ENCODE results near the gene DSTYK. TPM values are rescaled to one million over a fixed set of nuclear protein-coding genes. Genes with fewer than 3 reads are reported as not detected.

DSTYK gene
- total RNA-seq, 1 experiment from 2014 or later, result 11.3 TPM

DNA sequence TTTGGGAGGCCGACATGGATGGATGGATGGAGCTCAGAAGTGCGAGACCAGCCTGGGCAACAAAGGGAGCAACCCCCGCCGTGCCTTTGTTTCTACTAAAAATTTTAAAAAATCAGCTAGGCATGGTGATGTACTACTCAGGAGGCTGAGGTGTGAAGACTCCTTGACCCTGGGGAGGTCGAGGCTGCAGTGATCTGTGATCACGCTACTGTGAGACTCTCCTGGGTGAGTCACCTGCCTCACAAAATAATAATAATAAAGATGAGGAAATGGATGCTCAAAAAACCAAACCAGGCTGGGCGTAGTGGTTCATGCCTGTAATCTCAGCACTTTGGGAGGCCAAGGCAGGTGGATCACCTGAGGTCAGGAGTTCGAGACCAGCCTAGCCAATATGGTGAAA lies 19.2 kb downstream of the DSTYK start:
- POLR2A ChIA-PET, result no interaction called here
- no peak overlapping the region for H3K4me3 ChIP-seq (ENCODE audit: low read depth in 2 of 2, low read length in 2 of 2)
- H3K9me3 ChIP-seq (ENCODE audit: control insufficient read depth, insufficient read depth, low read depth, low read length), result no peaks in the 10 kb centered on the region
- BruUV-seq (replicated peaks), result no TSS peak
- intact Hi-C loops (cut with micrococcal nuclease; ENCODE audit: unreplicated experiment), result no loop called here
- H3K4me1 ChIP-seq (ENCODE audit: control insufficient read depth, insufficient read depth, low read length), result 0 out of 2 replicates have a peak, but pooled peaks cover 6% of the 10 kb centered on the region
- in situ Hi-C loops (cut with HindIII; ENCODE audit: low pct_unique_long_range_greater_than_20kb, low sequenced_read_pairs), result no loop called here
- DNase-seq (ENCODE audit: low read depth, low spot score) (no peak), ATAC-seq (no peak)
- H3K36me3 ChIP-seq (ENCODE audit: control insufficient read depth, insufficient read depth, low read length), result no peaks in the 10 kb centered on the region
- H3K27me3 ChIP-seq (ENCODE audit: control insufficient read depth, insufficient read depth, low read length), result no peaks in the 10 kb centered on the region
- H3K27ac ChIP-seq (ENCODE audit: low read length), result no peak overlapping the region
- no peak for TF ChIP-seq POLR2AphosphoS5 (IDR thresholded peaks at IDR 0.05; ENCODE audit: low read depth, low read length)
- TF ChIP-seq, protein P1, sequence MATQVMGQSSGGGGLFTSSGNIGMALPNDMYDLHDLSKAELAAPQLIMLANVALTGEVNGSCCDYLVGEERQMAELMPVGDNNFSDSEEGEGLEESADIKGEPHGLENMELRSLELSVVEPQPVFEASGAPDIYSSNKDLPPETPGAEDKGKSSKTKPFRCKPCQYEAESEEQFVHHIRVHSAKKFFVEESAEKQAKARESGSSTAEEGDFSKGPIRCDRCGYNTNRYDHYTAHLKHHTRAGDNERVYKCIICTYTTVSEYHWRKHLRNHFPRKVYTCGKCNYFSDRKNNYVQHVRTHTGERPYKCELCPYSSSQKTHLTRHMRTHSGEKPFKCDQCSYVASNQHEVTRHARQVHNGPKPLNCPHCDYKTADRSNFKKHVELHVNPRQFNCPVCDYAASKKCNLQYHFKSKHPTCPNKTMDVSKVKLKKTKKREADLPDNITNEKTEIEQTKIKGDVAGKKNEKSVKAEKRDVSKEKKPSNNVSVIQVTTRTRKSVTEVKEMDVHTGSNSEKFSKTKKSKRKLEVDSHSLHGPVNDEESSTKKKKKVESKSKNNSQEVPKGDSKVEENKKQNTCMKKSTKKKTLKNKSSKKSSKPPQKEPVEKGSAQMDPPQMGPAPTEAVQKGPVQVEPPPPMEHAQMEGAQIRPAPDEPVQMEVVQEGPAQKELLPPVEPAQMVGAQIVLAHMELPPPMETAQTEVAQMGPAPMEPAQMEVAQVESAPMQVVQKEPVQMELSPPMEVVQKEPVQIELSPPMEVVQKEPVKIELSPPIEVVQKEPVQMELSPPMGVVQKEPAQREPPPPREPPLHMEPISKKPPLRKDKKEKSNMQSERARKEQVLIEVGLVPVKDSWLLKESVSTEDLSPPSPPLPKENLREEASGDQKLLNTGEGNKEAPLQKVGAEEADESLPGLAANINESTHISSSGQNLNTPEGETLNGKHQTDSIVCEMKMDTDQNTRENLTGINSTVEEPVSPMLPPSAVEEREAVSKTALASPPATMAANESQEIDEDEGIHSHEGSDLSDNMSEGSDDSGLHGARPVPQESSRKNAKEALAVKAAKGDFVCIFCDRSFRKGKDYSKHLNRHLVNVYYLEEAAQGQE (IDR thresholded peaks at IDR 0.05; ENCODE audit: insufficient read depth in 1 of 2, low read depth in 2 of 2, low read length in 1 of 2), result no peak
- TF ChIP-seq TCF7L2 (IDR thresholded peaks at IDR 0.05; ENCODE audit: low read depth, low read length), result no peak
- TF ChIP-seq SIN3A (IDR thresholded peaks at IDR 0.05; ENCODE audit: borderline replicate concordance, insufficient read depth, low read depth, low read length), result no peak
- TF ChIP-seq, protein P2, sequence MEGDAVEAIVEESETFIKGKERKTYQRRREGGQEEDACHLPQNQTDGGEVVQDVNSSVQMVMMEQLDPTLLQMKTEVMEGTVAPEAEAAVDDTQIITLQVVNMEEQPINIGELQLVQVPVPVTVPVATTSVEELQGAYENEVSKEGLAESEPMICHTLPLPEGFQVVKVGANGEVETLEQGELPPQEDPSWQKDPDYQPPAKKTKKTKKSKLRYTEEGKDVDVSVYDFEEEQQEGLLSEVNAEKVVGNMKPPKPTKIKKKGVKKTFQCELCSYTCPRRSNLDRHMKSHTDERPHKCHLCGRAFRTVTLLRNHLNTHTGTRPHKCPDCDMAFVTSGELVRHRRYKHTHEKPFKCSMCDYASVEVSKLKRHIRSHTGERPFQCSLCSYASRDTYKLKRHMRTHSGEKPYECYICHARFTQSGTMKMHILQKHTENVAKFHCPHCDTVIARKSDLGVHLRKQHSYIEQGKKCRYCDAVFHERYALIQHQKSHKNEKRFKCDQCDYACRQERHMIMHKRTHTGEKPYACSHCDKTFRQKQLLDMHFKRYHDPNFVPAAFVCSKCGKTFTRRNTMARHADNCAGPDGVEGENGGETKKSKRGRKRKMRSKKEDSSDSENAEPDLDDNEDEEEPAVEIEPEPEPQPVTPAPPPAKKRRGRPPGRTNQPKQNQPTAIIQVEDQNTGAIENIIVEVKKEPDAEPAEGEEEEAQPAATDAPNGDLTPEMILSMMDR (IDR thresholded peaks at IDR 0.05), result no peak
- CTCF ChIA-PET, result interaction anchor here (0.5 kb wide), 1 partner anchor 286 kb away, joined by 3 read pairs; no protein-coding TSS in a partner anchor

DNA sequence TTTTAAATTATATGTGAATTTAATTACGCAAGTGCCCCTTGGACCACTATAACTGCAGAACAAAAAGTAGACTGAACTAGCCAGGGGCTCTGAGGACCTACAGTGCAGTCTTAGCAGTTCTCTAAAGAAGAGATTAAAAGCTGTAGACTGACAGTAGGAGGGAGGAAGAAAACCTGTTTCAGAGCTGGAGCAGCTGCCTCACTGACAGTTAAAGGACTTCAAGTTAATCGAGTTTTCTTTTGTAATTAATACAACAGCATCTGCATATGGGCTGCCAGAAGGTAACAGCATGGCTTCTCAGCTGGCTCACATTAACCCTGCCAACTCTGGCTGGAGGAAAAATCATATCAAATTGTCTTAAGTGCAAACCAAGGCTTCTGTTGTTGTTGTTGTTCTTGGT lies 19.9 kb downstream of the DSTYK start:
- ChIA-PET POLR2A (no interaction called here), CTCF (interaction anchor here (0.5 kb wide), 1 partner anchor 286 kb away, joined by 3 read pairs; no protein-coding TSS in a partner anchor)
- Histone ChIP-seq H3K9me3 (ENCODE audit: control insufficient read depth, insufficient read depth, low read depth, low read length) (no peaks in the 10 kb centered on the region), H3K27me3 (ENCODE audit: control insufficient read depth, insufficient read depth, low read length) (no peaks in the 10 kb centered on the region), H3K27ac (ENCODE audit: low read length) (no peak overlapping the region), H3K36me3 (ENCODE audit: control insufficient read depth, insufficient read depth, low read length) (no peaks in the 10 kb centered on the region), H3K4me3 (ENCODE audit: low read depth in 2 of 2, low read length in 2 of 2) (no peak overlapping the region), H3K4me1 (ENCODE audit: control insufficient read depth, insufficient read depth, low read length) (0 out of 2 replicates have a peak, but pooled peaks cover 6% of the 10 kb centered on the region)
- DNase-seq (ENCODE audit: low read depth, low spot score), result no peak
- ATAC-seq, result no peak
- no peak for TF ChIP-seq SIN3A (IDR thresholded peaks at IDR 0.05; ENCODE audit: borderline replicate concordance, insufficient read depth, low read depth, low read length)
- TF ChIP-seq, protein P1 (IDR thresholded peaks at IDR 0.05; ENCODE audit: insufficient read depth in 1 of 2, low read depth in 2 of 2, low read length in 1 of 2), result no peak
- no peak for TF ChIP-seq TCF7L2 (IDR thresholded peaks at IDR 0.05; ENCODE audit: low read depth, low read length)
- no peak for TF ChIP-seq POLR2AphosphoS5 (IDR thresholded peaks at IDR 0.05; ENCODE audit: low read depth, low read length)
- TF ChIP-seq, protein P2 (IDR thresholded peaks at IDR 0.05), result no peak
- intact Hi-C loops (cut with micrococcal nuclease; ENCODE audit: unreplicated experiment) (no loop called here), in situ Hi-C loops (cut with HindIII; ENCODE audit: low pct_unique_long_range_greater_than_20kb, low sequenced_read_pairs) (no loop called here)
- no TSS peak for BruUV-seq (replicated peaks)
